Tibial nerve (tissue), 4 donors: ENCODE measurements around the gene IP6K2. TPM values are rescaled to one million over a fixed set of nuclear protein-coding genes. Genes with fewer than 3 reads are reported as not detected.

Experiments used
- DNase-seq, 2 donors: peaks; one replicate each; pipeline ENCODE4 v3.0.0-alpha.2; 2019; ENCODE audit warnings: low spot score in 2 of 2
- H3K27ac ChIP-seq, 4 donors: fragments of 200-600 bp; sonication (generic) in 3 of 4; one replicate each; pipeline ENCODE4 v1.5.1; 2017 to 2019; ENCODE audit warnings: mild to moderate bottlenecking in 1 of 4
- H3K27me3 ChIP-seq, 2 donors: fragments of 200-600 bp; sonication (generic) in 1 of 2; one replicate each; pipeline versions ENCODE4 v1.5.1 to v1.6.0; 2017 to 2019
- H3K36me3 ChIP-seq, 3 donors: fragments of 200-600 bp; sonication (generic); one replicate each; pipeline ENCODE4 v1.5.1; 2018 to 2019
- H3K4me1 ChIP-seq, 4 donors: fragments of 200-600 bp; sonication (generic) in 3 of 4; one replicate each; pipeline ENCODE4 v1.5.1; 2017 to 2019
- H3K4me3 ChIP-seq, 4 donors: fragments of 200-600 bp; sonication (generic) in 3 of 4; one replicate each; pipeline ENCODE4 v1.5.1; 2017 to 2019; ENCODE audit warnings: mild to moderate bottlenecking in 1 of 4, moderate library complexity in 1 of 4
- H3K9me3 ChIP-seq, 4 donors: fragments of 200-600 bp; sonication (generic) in 3 of 4; one replicate each; pipeline ENCODE4 v1.5.1; 2017 to 2019
- EP300 ChIP-seq, 2 donors: sonication (generic); formaldehyde crosslinking; IDR thresholded peaks; one replicate each; pipeline ENCODE4 v1.6.1; 2017; ENCODE audit warnings: antibody characterized with exemption in 2 of 2, mild to moderate bottlenecking in 1 of 2
- POLR2A ChIP-seq, 2 donors: fragments of 450-650 bp; IDR thresholded peaks; one replicate each; pipeline ENCODE4 v1.6.1; 2017; ENCODE audit warnings: antibody characterized with exemption in 2 of 2, mild to moderate bottlenecking in 2 of 2, moderate library complexity in 2 of 2
- WGBS, 2 donors: methylation state at CpG; one replicate each; pipeline ENCODE4 v1.1.5; 2018; 5-methylcytosine and 5-hydroxymethylcytosine counted together
- total RNA-seq, 4 donors: library from RNA; depleted of rRNA; stranded (reverse); fragments of >200 nt; gene quantifications; one replicate each; pipeline ENCODE4 v1.1.0, GENCODE V29; 2016
- TF ChIP-seq, protein P1 (sequence below), 5 experiments: fragments of 200-600 bp in 3 of 5; fragments of 450-650 bp in 2 of 5; sonication (generic) in 3 of 5; IDR thresholded peaks; one replicate each; pipeline ENCODE4 v1.5.1; 2016 to 2019; ENCODE audit warnings: antibody characterized with exemption in 5 of 5, mild to moderate bottlenecking in 3 of 5, moderate library complexity in 2 of 5

The IP6K2 gene
- total RNA-seq, 4 donors from 2014 or later = 130 to 202 (median 171) TPM

DNA sequence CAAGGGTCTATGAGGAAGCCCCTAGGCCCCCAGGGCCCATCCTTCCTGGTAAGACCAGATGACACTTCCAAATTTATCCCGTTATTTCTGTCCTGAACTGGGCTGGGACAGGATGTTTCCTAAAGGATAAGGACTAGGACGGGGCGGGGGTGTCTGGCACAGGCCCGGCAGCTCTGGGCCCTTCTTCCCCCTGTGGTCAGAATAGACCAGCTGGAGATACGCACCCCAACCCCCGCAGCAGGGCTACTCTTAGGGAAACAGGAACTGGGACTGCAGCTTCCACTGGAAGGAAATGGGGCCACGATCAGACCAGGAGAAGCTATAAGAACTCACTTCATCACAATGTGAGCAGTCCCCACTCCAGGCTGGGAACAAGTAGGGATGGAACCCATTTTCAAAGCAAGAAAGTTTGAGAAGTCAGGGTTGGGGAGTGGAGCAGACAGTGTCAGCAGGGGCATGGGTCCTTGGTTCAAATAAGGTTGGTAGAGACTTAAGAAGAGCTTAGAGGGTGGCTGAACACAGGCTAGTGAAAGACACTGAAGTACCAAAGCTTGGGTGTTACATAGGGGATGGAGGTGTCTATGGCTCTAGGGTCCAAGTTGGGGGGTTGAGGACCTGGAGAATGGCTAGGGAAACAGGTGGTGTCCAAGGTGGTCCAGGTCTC is 32.4 kb downstream of the IP6K2 start:
- no peak for DNase-seq
- H3K9me3 ChIP-seq = no peaks in the 10 kb centered on the region
- peaks cover 6 to 58% (median 37%) of the 10 kb centered on the region in 3 donors for H3K36me3 ChIP-seq
- TF ChIP-seq, protein P1, sequence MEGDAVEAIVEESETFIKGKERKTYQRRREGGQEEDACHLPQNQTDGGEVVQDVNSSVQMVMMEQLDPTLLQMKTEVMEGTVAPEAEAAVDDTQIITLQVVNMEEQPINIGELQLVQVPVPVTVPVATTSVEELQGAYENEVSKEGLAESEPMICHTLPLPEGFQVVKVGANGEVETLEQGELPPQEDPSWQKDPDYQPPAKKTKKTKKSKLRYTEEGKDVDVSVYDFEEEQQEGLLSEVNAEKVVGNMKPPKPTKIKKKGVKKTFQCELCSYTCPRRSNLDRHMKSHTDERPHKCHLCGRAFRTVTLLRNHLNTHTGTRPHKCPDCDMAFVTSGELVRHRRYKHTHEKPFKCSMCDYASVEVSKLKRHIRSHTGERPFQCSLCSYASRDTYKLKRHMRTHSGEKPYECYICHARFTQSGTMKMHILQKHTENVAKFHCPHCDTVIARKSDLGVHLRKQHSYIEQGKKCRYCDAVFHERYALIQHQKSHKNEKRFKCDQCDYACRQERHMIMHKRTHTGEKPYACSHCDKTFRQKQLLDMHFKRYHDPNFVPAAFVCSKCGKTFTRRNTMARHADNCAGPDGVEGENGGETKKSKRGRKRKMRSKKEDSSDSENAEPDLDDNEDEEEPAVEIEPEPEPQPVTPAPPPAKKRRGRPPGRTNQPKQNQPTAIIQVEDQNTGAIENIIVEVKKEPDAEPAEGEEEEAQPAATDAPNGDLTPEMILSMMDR (IDR thresholded peaks at IDR 0.05) = no peak
- TF ChIP-seq EP300 (IDR thresholded peaks at IDR 0.05) = no peak
- TF ChIP-seq POLR2A (IDR thresholded peaks at IDR 0.05) = no peak
- 18 to 33% methylated on average over 7 of the region's 7 CpGs for WGBS, 2 donors
- H3K27me3 ChIP-seq = no peaks in the 10 kb centered on the region
- H3K4me3 ChIP-seq = peak overlapping the region; percentile 84 to 96 (median 94)
- peaks cover 0 to 54% (median 18%) of the 10 kb centered on the region in 4 donors for H3K4me1 ChIP-seq
- peak overlapping the region; percentile 86 to 95 (median 92) for H3K27ac ChIP-seq

DNA sequence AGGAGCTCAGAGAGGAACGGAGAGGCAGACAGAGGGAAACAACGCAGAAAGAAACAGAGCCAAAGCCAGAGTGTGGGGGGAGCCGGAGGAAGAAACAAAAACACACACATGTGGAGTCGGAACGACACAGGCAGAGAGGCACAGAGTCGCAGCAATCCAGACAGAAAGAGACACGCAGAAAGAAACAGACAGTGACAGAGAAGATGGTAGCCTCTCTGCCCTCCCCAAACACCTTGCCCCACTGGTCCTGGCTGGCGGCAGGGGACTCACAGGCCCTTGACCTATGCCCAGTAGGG is 33.0 kb downstream of the IP6K2 start:
- peaks cover 4 to 58% (median 32%) of the 10 kb centered on the region in 3 donors for H3K36me3 ChIP-seq
- peaks cover 0 to 48% (median 18%) of the 10 kb centered on the region in 4 donors for H3K4me1 ChIP-seq
- peak overlapping the region; percentile 86 to 95 (median 92) for H3K27ac ChIP-seq
- DNase-seq = no peak
- TF ChIP-seq POLR2A (IDR thresholded peaks at IDR 0.05) = no peak
- no peak for TF ChIP-seq EP300 (IDR thresholded peaks at IDR 0.05)
- TF ChIP-seq, protein P1 (IDR thresholded peaks at IDR 0.05) = no peak
- WGBS, 2 donors = 42% methylated on average over 8 of the region's 8 CpGs
- peak overlapping the region in 2 of 4 donors; percentile 16 to 92 for H3K4me3 ChIP-seq
- H3K9me3 ChIP-seq = no peaks in the 10 kb centered on the region
- H3K27me3 ChIP-seq = no peaks in the 10 kb centered on the region

DNA sequence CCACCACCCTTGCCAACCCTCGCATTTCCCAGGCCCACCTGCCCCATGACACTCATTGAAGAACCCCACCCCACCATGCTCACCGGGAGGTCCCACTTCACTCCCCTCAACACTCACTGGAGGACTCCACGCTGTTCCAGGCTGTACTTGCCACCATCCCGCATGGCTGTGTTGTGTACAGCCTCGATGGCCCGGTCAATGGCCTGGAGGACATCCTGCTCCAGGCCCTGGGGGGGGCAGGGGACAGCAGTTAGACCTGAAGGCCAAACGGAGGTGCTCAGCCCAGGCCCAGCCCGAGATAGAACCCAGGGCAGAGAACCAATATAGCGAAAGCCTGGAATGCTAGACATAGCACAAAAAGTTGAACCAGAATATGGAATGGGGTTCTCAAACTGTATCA is 34.2 kb downstream of the IP6K2 start:
- Histone ChIP-seq H3K27me3 (no peaks in the 10 kb centered on the region), H3K9me3 (no peaks in the 10 kb centered on the region), H3K36me3 (peaks cover 5 to 58% (median 27%) of the 10 kb centered on the region in 3 donors), H3K4me1 (peaks cover 0 to 45% (median 18%) of the 10 kb centered on the region in 4 donors), H3K4me3 (no peak overlapping the region), H3K27ac (peak overlapping the region in 1 of 4 donors; percentile 93)
- DNase-seq = no peak
- WGBS, 2 donors = 90 to 93% methylated on average over 9 of the region's 9 CpGs
- TF ChIP-seq EP300 (IDR thresholded peaks at IDR 0.05) (no peak), POLR2A (IDR thresholded peaks at IDR 0.05) (no peak)
- TF ChIP-seq, protein P1 (IDR thresholded peaks at IDR 0.05) = no peak

DNA sequence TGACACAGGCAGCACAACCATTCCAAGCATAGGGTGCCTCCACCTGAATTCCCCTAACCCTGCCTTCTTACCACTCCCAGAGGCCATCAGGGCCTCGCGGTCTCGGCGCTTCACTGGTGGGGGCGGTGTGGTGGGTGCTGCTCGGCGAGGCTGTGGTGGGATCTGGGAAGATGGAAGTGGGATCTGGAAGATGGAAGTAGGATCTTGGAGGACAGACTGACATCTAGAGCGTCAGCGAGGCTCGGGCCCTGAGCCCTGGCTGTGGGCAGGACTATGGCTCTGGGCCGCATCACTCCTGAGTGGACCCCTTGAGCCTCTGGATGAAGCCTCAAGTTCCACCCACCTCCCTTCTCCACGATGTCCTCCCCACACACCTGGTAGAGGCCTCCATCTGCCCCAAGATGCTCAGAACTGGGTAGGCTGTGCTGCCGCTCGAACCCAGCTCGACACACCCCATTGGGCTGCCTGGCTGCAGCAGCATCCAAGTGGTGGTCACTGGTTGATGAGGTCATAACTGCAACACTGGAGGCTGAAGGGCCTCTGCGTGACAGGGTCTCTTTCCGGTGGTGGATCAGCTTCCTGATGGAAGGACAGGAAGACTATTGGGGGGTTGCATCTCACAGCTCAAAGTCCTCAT is 34.9 kb downstream of the IP6K2 start:
- Histone ChIP-seq H3K9me3 (no peaks in the 10 kb centered on the region), H3K4me1 (peaks cover 0 to 39% (median 18%) of the 10 kb centered on the region in 4 donors), H3K27ac (no peak overlapping the region), H3K27me3 (no peaks in the 10 kb centered on the region), H3K4me3 (no peak overlapping the region), H3K36me3 (peaks cover 5 to 58% (median 25%) of the 10 kb centered on the region in 3 donors)
- no peak for DNase-seq
- TF ChIP-seq POLR2A (IDR thresholded peaks at IDR 0.05) (no peak), EP300 (IDR thresholded peaks at IDR 0.05) (no peak)
- TF ChIP-seq, protein P1 (IDR thresholded peaks at IDR 0.05) = no peak
- WGBS, 2 donors = 95 to 96% methylated on average over 15 to 17 of the region's 17 CpGs

DNA sequence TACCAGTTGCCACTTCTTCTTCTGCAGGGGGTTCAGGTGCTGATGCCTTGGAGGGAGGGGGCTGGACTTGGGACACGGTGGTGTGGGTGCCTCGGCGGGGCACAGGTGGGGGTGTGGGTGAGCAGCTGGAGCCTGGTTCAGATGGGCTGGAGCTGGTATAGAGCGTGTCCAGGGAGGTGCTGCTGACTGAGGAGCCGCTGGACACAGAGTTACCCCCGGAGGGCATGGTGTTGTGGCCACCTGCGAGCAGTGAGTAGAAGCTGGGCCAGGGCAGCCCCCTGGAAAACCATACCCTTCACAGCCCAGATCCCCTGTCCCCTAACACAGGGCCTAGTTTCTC is 35.5 kb downstream of the IP6K2 start:
- H3K4me3 ChIP-seq = no peak overlapping the region
- 90 to 92% methylated on average over 7 of the region's 7 CpGs for WGBS, 2 donors
- H3K36me3 ChIP-seq = peaks cover 5 to 63% (median 25%) of the 10 kb centered on the region in 3 donors
- H3K4me1 ChIP-seq = peaks cover 0 to 34% (median 18%) of the 10 kb centered on the region in 4 donors
- no peaks in the 10 kb centered on the region for H3K9me3 ChIP-seq
- no peaks in the 10 kb centered on the region for H3K27me3 ChIP-seq
- no peak overlapping the region for H3K27ac ChIP-seq
- DNase-seq = no peak
- TF ChIP-seq, protein P1 (IDR thresholded peaks at IDR 0.05) = no peak
- no peak for TF ChIP-seq EP300 (IDR thresholded peaks at IDR 0.05)
- TF ChIP-seq POLR2A (IDR thresholded peaks at IDR 0.05) = no peak
